Subcutaneous abdominal adipose tissue (tissue), 5 donors: Measurements from ENCODE around the gene PTPN3.
"Not testable (repeated sequence)": the region's sequence is repeated elsewhere in the genome, so short reads cannot be mapped to it uniquely, and the experiment has no call there.

ENCODE experiments used
- H3K27ac ChIP-seq: one replicate; pipeline ENCODE4 v1.7.0; 2013; ENCODE audit warnings: low read depth, mild to moderate bottlenecking, inconsistent platforms, low read length, moderate library complexity
- H3K27me3 ChIP-seq, 5 donors: one replicate each; pipeline ENCODE4 v1.7.0; 2013; ENCODE audit warnings: low read length in 5 of 5, inconsistent platforms in 1 of 5; ENCODE audit not compliant: control insufficient read depth in 5 of 5, insufficient read depth in 4 of 5
- H3K36me3 ChIP-seq, 5 donors: one replicate each; pipeline ENCODE4 v1.7.0; 2013; ENCODE audit warnings: low read length in 5 of 5; ENCODE audit not compliant: control insufficient read depth in 5 of 5, insufficient read depth in 5 of 5
- H3K4me1 ChIP-seq, 5 donors: one replicate each; pipeline ENCODE4 v1.7.0; 2013; ENCODE audit warnings: low read length in 5 of 5, mild to moderate bottlenecking in 3 of 5, moderate library complexity in 1 of 5; ENCODE audit not compliant: control insufficient read depth in 5 of 5, insufficient read depth in 5 of 5
- H3K4me3 ChIP-seq, 5 donors: one replicate each; pipeline ENCODE4 v1.7.0; 2013; ENCODE audit warnings: low read length in 5 of 5, low read depth in 1 of 5
- H3K9ac ChIP-seq, 5 donors: one replicate each; pipeline ENCODE4 v1.7.0; 2013; ENCODE audit warnings: low read length in 5 of 5, mild to moderate bottlenecking in 4 of 5, moderate library complexity in 3 of 5
- H3K9me3 ChIP-seq, 5 donors: one replicate each; pipeline ENCODE4 v1.7.0; 2013; ENCODE audit warnings: low read length in 5 of 5; ENCODE audit not compliant: control insufficient read depth in 5 of 5
- donor health status: healthy.
- donor health status: healthy.
- donor health status: healthy.
- donor health status: healthy.
- donor health status: healthy.

Gene PTPN3

GRCh38 chr9:109520475-109521132, 22.5 kb upstream of the PTPN3 start:
- H3K4me1 ChIP-seq = no peaks in the 10 kb centered on the region
- no peak overlapping the region for H3K27ac ChIP-seq
- no peaks in the 10 kb centered on the region for H3K36me3 ChIP-seq
- H3K9ac ChIP-seq = no peak overlapping the region
- H3K4me3 ChIP-seq = no peak overlapping the region
- H3K9me3 ChIP-seq = no peaks in the 10 kb centered on the region
- H3K27me3 ChIP-seq = no peaks in the 10 kb centered on the region

- Histone ChIP-seq H3K4me3 (no peak overlapping the region), H3K9ac (no peak overlapping the region), H3K9me3 (no peaks in the 10 kb centered on the region), H3K4me1 (no peaks in the 10 kb centered on the region), H3K36me3 (no peaks in the 10 kb centered on the region), H3K27me3 (no peaks in the 10 kb centered on the region), H3K27ac (no peak overlapping the region)
These were observed 21.3 kb upstream of the PTPN3 start for GRCh38 chr9:109519366-109519765.

DNA sequence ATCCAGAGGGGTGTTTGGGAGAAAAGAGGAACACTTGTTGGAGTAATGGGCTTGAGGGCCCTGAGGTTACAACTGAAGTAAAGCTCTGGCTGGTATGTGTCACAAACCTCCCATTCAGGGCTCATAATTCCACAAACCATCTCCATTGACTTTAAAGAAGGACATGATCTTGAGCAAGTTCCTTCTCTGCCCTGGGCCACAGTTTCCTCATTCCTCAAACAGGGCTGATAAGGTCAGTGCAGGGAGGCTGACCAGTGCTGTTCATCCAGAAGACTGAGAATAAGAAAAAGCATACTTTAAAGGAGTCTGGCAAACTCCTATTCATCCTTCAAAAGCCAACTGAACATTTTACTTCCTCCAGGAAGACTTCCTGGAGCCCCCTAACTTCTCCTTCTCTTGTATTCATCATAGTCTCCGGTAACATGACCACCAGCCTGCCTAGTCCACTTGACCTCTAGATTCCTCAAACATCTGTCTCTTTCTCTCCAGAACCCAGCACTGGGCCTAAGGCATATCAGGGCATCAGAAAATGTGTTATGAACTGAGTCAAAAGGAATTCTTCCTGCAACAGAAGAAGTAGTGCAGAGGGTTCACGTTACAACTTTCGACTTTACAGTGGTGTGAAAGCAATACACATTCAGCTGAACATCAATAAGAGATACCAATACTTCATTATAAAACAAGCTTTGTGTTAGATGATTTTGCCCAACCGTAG, 20.7 kb upstream of the PTPN3 start:
- Histone ChIP-seq H3K9me3 (no peaks in the 10 kb centered on the region), H3K9ac (no peak overlapping the region), H3K27me3 (no peaks in the 10 kb centered on the region), H3K4me3 (no peak overlapping the region), H3K4me1 (peaks cover 0 to 5% (median 0%) of the 10 kb centered on the region in 5 donors), H3K27ac (no peak overlapping the region), H3K36me3 (no peaks in the 10 kb centered on the region)

DNA sequence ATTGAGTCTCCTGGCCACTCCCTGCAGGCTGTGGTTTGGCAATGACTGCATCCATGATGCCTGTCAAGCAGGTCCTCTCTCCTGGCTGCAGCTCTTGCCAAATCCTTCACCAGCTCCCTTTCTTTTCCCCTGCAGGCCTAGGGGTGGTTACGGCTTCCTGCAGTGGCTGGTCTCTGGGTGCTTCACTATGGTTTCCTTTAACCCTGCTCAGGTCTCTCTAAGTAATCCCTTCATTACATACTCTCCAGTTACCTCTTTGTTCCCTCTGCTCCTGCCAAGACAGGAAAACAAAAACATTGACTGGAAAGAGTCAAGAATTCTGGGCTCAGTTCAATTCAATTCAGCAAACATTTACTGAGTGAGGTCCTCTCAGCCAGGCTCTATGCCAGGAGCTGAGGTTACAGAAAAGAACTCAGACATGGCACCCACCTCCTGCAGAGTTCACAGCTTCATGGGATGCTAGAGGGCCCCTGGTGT, 19.8 kb upstream of the PTPN3 start:
- Histone ChIP-seq H3K36me3 (no peaks in the 10 kb centered on the region), H3K27me3 (no peaks in the 10 kb centered on the region), H3K4me1 (peaks cover 0 to 8% (median 0%) of the 10 kb centered on the region in 5 donors), H3K4me3 (no peak overlapping the region), H3K9ac (no peak overlapping the region), H3K9me3 (no peaks in the 10 kb centered on the region), H3K27ac (no peak overlapping the region)

- no peaks in the 10 kb centered on the region for H3K27me3 ChIP-seq
These were observed 15.8 kb upstream of the PTPN3 start for GRCh38 chr9:109513871-109514270.

DNA sequence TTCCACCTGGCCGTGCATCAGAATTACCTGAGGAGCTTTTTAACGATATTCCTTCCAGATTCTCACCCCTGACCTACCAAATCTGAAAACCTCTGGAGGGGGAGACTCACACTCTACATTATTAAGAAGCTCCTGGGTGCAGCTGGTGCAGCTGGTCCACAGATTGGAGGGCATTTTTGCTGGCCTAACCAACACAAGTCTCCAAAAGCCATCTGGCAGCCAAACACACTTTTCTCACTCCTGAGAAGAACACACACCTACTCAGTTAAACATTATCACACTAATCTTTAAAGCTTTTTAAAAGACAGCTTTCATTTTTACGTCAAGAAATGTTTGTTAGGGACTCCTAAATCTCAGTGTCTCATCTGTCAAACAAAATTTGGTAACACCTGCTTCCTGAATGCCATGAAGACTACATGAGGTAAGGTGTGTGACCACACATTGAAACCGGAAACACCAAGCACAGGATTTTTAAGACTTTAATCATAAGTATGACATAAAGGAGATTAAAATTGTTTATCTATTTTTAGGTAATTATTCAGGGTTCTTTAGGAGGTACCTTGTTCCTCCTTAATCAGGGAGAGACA, 14.2 kb upstream of the PTPN3 start:
- H3K36me3 ChIP-seq = no peaks in the 10 kb centered on the region
- peaks cover 0 to 6% (median 0%) of the 10 kb centered on the region in 5 donors for H3K27me3 ChIP-seq
- H3K4me3 ChIP-seq = no peak overlapping the region
- peaks cover 0 to 8% (median 0%) of the 10 kb centered on the region in 5 donors for H3K4me1 ChIP-seq
- no peaks in the 10 kb centered on the region for H3K9me3 ChIP-seq
- no peak overlapping the region for H3K9ac ChIP-seq
- H3K27ac ChIP-seq = no peak overlapping the region

More at GRCh38 chr9:109513871-109514270, 15.8 kb upstream of the PTPN3 start:
- H3K9me3 ChIP-seq = no peaks in the 10 kb centered on the region
- no peak overlapping the region for H3K9ac ChIP-seq
- H3K36me3 ChIP-seq = no peaks in the 10 kb centered on the region
- H3K4me3 ChIP-seq = no peak overlapping the region
- H3K4me1 ChIP-seq = peaks cover 0 to 8% (median 0%) of the 10 kb centered on the region in 5 donors
- H3K27ac ChIP-seq = no peak overlapping the region

- Histone ChIP-seq H3K4me1 (peaks cover 0 to 8% (median 0%) of the 10 kb centered on the region in 5 donors), H3K27ac (no peak overlapping the region), H3K36me3 (no peaks in the 10 kb centered on the region), H3K4me3 (no peak overlapping the region), H3K27me3 (peaks cover 0 to 6% (median 0%) of the 10 kb centered on the region in 5 donors), H3K9me3 (no peaks in the 10 kb centered on the region), H3K9ac (no peak overlapping the region)
These were observed 12.4 kb upstream of the PTPN3 start for GRCh38 chr9:109510506-109510905.

DNA sequence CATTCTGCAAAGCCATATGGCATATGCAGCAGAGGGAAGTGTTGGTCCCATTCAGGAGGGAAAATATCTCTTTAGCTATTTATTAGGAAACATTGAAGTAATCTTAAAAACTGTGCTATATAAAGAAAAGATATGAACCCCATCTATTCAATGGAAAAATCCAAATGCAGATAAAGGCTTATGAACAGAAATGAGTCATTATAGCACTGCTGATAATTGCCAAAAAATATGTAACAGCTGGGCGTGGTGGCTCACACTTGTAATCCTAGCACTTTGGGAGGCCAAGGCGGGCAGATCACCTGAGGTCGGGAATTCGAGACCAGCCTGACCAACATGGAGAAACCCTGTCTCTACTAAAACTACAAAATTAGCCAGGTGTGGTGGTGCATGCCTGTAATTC, 11.9 kb upstream of the PTPN3 start:
- not testable (repeated sequence) for H3K27ac ChIP-seq, H3K9me3 ChIP-seq, H3K9ac ChIP-seq

DNA sequence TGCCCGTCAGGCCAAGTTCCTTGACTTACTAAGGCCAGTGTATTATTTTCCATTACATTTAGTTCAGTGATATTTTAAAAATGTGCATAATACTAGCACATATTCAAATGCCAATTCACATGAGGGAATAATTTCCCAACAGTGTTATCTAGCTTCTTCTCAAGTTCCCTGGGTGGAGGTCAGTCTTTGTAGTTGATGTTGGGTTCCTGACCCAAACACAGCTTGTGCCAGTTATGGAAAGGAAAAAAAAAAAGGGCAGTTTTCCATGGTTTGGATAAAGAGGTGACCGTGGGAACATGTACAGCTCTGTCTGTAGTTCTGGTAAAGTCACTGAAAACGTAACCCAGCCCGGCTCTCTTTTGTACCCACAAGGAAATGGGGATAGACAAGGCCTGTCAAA, 11.5 kb upstream of the PTPN3 start:
- H3K4me3 ChIP-seq = no peak overlapping the region
- H3K9me3 ChIP-seq = no peaks in the 10 kb centered on the region
- H3K9ac ChIP-seq = no peak overlapping the region
- H3K27ac ChIP-seq = no peak overlapping the region
- peaks cover 0 to 8% (median 0%) of the 10 kb centered on the region in 5 donors for H3K4me1 ChIP-seq
- H3K36me3 ChIP-seq = no peaks in the 10 kb centered on the region
- H3K27me3 ChIP-seq = peaks cover 0 to 6% (median 0%) of the 10 kb centered on the region in 5 donors

More for the DNA sequence above, 11.9 kb upstream of the PTPN3 start:
- not testable (repeated sequence) for H3K4me1 ChIP-seq, H3K27me3 ChIP-seq, H3K4me3 ChIP-seq, H3K36me3 ChIP-seq

DNA sequence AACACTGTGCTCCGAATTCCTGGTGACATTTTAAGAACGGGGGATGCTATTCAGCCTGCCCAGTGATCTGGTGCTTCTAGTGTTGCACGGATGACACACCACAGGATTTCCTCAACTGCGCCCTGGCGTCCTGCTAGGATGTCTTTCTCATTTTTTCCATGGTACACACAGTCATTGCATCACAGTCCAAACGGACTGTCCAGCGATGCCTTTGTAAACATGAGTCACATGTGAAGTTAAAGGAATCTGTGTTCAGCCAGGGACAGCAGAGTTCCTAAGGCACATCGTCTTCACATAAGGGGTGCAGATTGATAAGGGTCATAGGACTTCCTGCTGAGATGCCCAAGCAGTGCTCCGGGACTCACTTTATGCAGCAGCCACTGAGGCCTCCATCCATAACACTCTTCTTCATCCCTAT, 9.3 kb upstream of the PTPN3 start:
- Histone ChIP-seq H3K36me3 (no peaks in the 10 kb centered on the region), H3K4me1 (no peaks in the 10 kb centered on the region), H3K27me3 (peaks cover 0 to 6% (median 0%) of the 10 kb centered on the region in 5 donors), H3K9me3 (no peaks in the 10 kb centered on the region), H3K27ac (no peak overlapping the region), H3K9ac (no peak overlapping the region), H3K4me3 (no peak overlapping the region)
